Glomerular endothelial cell (primary cell): ENCODE results near the gene SMG1. TPM values are rescaled to one million over a fixed set of nuclear protein-coding genes. Genes with fewer than 3 reads are reported as not detected.
"Not testable (repeated sequence)": the region's sequence is repeated elsewhere in the genome, so short reads cannot be mapped to it uniquely, and the experiment has no call there.

Experiments
- DNase-seq: peaks from one replicate; pipeline ENCODE4 v3.0.0-alpha.2; 2011; ENCODE audit warnings: low read depth, low spot score; ENCODE audit errors: extremely low read depth
- total RNA-seq: library from RNA; depleted of rRNA; stranded (reverse); fragments of >200 nt; gene quantifications from 2 replicates; pipeline ENCODE4 v1.2.3, GENCODE V29; 2015

The SMG1 gene
- total RNA-seq, result 53.0 and 76.7 TPM in 2 replicates

DNA sequence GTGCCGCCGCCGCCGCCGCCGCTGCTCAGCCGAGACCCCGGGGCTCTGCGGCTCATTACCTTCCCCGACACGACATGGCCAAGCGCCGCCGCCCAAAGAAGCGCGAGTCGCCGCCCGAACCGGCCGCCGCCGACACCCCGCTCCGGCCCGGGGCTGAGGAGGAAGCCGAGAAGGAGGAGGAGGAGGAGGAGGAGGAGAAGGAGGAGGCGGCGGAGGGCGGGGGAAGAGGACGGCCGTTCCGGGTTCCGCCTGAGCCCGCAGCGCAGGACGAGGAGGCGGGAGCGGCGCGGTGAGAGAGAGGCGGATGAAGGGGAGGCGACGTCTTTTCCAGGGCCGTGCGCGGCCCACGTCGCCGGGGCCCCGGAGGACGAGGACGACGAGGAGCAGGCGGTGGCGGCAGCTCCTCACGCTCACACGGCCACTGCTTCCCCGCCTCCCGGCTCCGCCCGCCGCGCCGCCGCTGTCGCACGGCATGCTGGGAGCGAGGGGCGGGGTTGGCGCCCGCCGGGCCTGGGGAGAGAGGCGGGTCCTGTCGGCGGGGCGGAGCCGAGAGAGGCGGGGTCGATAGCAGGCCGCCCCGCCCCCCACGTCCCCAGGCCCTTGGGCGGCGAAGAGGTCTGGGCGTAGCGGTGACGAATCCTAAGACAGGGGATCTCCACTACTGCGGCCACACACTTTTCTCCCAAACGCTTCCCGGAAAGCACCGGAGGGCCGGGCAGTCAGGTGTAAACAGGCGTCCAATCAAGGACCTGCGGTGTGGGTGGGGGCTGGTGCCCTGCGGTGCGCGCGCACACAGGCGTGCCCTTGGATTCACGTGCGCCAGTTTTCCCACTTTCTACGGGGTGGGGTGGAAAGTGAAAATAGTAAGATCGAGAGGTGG lies at the start of gene SMG1:
TSS of gene SMG1 (minus strand) at position 423 of the 880 bp plus-strand sequence. CDS start at position 56, 367 bp downstream.
- DNase-seq, result peak; percentile 36

DNA sequence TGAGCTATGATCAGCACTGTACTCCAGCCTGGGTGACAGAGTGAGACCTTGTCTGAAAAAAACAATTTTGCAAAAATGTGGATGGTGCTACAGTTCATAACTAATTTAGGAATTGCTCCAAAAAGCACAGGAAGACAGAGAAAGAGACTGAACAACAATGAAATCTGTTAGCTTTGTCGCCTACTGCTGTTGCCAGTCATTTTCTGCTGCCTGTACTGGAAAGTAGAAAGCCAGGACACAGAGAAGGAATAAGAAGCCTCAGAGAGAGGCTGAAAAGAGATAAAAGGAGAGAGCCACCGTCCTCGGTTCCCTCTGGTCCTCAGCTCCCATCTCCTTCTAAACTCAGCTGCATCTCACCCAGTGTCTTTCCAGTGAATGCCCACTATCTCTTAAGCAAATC lies 48.9 kb upstream of the SMG1 start:
- no peak for DNase-seq

DNA sequence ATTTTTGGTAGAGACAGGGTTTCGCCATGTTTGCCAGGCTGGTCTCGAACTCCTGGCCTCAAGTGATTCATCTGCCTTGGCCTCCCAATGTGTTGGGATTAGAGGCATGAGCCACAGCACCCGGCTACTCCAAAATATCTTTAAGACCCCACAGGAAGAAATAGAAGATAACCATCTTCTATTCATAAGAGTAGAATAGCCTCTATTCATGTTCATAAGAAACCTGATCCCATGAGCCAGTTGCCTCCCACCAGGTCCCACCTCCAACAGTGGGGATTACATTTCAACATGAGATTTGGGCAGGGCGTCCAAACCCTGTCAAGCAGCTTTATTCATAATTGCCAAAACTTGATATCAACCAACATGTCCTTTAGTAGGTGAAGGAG lies 43.6 kb upstream of the SMG1 start:
- no peak for DNase-seq

DNA sequence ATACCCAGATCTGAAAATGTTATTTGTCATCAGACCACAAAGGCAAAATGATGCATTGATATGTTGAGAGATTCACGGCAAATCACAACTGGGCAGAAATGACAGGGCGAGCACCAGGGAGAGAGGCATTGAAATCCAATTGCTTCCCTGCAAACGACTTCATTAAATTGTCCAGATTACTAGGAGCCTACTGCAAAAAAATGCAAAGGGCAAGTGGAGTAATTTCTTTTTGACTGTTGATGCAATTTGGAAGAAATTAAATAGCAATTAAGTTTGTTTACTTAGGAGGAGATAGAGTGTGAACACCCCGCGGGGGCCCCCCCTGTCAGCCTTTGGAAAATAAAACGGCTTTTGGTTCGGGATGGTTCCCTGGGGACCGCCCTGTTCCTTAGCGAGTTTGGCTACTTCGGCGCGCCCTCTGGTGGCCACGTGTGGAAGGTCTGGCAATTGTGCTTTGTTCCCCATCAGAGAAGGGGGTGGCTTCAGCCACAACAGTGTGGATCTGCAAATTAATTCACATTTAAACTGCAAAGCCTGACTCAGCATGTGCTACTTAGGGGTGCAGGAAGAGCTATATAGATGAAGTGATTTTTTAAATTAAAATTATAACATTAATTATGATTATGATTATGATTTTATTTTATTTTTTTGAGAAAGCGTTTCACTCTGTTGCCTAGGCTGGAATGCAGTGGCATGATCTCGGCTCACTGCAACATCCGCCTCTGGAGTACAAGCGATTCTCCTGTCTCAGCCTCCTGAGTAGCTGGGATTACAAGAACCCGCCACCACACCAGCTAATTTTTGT lies 43.0 kb upstream of the SMG1 start:
- DNase-seq, result no peak

DNA sequence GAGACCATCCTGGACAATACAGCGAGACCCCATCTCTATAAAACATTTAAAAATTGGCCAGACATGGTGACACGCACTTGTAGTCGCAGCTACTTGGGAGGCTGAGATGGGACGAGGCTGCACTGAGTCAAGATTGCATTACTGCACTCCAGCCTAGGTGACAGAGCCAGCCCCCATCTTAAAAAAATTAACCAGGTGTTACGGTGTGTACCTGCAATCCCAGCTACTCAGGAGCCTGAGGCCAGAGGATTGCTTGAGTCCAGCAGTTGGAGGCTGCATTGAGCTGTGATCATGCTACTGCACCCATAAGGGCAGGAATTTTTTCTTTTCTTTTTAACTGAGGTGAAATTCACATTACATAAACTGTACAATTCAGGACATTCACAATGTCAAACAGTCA lies 40.6 kb upstream of the SMG1 start:
- no peak for DNase-seq

DNA sequence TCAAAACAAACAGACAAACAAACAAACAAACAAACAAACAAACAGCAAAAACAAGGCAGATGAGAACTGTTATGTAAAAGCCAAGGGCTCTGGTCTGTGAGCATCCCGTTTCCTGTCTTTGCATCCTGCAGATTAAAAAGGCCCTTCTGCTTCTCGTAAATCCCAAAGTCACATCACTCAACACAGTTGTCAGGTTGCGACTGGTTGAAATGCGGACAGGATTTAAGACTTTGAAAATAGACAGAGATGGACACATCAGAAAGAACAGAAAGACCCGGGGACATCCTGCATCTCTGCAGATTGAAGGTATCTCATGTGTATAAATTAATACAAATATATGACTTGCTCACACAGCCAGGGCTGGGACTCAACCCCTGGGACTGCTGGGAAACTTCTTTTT lies 39.3 kb upstream of the SMG1 start:
- DNase-seq, result no peak

DNA sequence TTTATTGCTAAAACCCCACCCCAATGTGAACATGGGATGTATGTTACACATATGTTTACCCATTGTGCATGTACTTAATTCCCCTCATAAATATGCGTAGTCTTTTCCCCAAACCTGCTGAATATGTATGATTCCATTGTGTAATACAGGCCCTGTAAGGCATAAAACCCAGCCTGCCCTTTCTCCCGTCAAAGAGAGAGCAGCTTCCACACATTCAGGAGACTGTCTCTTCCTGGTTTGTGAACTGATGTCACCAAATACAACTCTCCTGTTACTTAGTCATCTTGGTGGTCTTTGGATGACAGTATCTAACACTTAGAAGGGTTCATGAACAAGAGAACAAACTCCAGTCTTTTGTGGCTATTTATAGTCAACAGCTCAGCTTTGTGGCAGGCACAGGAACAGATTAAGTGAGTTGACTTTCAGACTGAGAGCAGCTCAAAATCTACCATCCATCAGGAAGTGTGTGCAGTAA lies 32.9 kb upstream of the SMG1 start:
- no peak for DNase-seq

DNA sequence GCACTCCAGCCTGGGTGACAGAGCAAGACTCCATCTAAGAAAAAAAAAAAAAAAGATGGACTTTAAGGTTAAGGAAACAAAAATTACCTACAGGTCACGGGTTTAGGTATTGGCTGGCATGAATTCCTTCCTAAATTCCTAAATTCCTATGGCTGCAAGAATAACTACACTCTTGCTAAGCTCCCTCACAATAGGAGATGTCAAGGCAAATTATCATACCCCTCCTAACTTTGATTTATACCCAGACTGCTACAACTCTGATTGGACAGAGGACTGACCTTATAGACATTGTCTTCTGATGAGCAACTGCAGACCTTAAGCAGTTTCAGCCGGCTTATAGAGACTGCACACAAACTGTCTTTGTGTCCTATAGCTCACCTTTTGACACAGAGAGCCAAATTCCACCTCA lies 32.4 kb upstream of the SMG1 start:
- DNase-seq, result no peak

DNA sequence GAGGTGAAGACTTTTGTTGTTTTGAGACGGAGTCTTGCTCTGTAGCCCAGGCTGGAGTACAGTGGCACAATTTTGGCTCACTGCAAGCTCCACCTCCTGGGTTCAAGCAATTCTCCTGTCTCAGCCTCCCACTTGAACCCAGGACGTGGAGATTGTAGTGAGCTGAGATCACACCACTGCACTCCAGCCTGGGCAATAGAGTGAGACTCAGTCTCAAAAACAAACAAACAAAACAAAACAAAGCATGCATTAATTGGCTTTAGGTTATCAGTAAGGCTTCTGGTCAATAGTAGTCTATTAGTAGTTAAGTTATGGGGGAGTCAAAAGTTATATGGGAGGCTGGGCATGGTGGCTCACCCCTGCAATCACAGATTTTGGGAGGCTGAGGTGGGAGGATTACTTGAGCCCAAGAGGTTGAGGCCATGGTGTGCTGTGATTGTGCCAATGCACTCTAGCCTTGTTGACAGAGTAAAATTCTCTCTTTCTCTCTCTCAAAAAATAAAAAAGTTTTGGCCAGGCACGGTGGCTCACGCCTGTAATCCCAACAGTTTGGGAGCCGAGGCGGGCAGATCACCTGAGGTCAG lies 30.5 kb upstream of the SMG1 start:
- DNase-seq, result not testable (repeated sequence)

DNA sequence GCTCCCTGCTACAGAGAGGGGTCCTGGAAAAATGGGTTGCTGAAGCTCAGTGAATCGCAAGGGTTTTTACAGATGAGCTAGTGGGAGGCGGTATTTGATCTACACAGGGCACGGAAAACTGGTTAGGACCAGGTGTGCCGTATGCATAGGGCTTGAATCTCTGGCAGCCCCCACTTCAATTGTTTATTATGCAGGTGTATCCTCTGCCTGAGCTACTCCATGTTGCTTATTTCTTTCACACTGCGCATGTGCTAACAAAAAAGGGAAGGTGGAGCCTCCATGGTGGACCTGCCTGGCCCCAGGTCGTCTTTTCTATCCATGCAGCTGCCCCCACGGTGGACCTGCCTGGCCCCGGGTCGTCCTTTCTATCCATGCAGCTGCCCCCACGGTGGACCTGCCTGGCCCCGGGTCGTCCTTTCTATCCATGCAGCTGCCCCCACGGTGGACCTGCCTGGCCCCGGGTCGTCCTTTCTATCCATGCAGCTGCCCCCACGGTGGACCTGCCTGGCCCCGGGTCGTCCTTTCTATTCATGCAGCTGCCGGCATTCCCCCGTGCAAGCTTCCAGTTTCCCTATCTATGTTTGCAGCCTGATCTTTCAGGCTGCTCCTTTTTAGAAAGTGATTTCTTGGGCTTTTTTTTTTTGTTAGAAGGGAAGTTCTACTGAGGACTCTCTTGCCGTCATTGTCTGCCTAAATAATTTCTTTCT lies 29.8 kb upstream of the SMG1 start:
- not testable (repeated sequence) for DNase-seq

DNA sequence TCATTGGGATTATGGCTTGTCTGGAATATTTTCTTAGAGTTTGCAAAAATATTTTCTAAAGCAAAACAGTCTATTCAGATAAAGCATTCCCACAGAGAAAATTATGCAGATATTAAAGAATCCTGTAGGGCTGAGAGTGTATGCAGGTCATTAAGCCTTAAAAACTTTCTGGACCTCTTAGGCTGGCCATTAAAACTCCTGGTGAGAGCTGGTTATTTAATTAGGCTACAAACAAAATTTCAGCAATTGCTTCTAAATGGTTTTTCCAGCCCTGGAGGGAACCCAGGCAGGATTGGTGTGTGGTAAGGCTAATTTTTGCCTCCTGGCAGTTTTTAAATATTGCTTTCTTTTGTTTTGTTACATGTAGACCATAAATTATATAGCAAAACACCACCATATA lies 27.3 kb upstream of the SMG1 start:
- DNase-seq, result no peak

DNA sequence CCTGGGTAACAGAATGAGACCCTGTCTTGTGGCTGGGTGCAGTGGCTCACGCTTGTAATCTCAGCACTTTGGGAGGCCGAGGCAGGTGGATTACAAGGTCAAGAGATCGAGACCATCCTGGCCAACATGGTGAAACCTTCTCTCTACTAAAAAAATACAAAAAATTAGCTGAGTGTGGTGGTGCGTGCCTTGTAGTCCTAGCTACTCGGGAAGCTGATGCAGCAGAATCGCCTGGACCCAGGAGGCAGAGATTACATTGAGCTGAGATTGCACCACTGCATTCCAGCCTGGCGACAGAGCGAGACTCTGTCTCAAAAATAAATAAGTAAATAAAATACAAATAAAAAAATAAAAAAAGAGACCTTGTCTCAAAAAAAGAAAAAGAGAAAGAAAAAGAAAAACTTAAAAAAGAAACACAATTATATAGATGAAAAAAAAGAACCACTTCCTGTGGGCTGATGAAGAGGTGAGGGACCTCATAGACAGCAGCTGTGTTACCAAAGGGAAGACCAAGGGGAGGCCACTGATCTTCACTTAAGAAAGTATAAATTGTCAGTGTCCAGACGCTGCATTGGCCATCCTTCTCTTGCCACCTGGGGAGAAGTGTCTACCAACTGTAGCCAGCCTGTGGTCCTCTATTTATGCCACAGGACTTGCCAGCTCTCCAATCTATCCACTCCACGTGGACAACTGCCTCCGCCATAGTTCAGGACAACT lies 24.4 kb upstream of the SMG1 start:
- DNase-seq, result no peak

DNA sequence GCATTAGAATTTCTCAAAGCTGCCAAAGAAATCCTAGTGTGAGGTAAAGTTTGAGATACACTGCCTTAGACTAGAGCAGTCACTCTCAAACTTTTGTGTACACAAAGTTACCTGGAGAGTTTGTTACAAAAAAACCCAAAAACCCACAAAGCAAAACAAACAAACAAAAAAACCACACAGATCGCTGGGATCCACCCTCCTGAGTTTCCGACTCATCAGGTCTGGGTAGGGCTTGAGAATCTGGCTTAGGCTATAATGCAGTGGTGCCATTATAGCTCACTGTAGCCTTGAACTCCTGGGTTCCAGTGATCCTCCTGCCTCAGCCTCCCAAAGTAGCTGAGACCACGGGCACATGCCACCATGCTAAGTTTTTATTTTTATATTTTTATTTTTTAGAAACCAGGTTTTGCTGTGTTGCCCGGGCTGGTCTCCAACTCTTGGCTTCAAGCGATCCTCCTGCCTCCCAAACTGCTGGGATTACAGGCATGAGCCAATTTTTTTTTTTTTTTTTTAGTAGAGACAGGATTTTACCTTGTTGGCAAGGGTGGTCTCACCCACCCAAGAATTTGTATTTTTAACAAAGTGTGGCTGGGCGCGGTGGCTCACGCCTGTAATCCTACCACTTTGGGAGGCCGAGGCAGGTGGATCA lies 22.3 kb upstream of the SMG1 start:
- DNase-seq, result no peak

DNA sequence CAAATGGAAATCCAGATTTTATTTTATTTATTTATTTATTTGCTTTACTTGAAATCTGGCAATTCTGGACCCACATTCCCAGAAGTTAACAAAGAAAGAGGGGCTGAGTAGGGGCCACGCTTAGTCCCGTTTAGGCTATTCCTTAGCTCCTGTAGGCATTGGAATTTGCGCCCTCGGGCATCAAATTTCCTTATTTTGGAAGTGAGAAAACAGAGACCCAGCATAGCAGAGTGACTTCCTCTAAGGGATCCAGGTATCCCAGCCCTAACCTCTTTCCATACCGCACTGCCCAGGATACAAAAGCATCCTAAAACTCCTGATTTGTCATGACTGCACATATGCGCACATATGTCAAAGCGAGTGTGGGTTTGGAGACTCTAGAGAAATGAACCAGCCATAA lies 19.0 kb upstream of the SMG1 start:
- no peak for DNase-seq

DNA sequence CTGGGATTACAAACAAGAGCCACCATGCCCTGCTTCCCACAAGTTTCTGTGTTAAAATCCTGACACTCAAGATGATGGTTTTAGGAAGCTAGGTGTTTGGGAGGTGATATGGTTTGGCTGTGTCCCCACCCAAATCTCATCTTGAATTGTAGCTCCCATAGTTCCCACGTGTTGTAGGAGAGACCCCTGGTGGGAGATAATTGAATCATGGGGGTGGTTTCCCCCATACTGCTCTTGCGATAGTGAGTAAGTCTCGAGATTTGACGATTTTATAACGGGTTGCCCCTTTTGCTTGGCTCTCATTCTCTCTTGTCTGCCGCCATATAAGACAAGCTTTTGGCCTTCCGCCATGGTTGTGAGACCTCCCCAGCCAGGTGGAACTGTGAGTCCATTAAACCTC lies 17.2 kb upstream of the SMG1 start:
- DNase-seq, result no peak

DNA sequence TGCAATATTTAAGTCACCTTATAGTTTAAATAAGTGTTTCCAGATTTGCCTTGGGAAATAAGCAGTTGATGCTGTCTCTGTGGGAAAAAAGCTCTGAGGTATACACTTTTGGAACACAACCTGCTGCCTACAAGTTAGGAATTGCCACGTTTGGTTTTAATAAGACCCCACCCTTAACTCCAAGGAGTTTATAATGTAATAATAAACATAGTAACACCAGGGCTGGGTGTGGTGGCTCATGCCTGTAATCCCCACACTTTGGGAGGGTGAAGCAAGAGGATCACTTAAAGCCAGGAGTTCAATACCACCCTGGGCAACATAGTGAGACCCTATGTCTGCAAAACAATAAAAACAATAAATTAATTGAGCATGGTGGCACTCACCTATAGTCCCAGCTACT lies 15.9 kb upstream of the SMG1 start:
- DNase-seq, result no peak

DNA sequence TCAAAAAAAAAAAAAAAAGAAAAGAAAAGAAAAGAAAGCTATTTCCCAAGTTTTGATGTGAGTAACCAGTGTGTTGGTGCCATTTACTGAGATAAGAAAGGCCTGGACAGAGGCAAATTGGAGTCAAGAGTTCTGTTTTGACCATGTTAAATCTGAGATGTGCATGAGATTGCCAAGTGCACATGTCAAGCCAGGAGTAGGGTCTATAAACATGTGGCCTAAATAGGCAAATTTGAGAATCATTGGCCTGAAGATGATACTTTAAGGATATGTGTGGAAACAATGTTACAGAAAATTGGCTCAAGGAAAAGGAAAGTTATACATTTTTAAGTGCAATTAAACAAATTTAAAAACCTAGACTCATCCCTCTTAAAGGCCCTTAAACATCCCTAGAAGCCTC lies 15.3 kb upstream of the SMG1 start:
- DNase-seq, result no peak

DNA sequence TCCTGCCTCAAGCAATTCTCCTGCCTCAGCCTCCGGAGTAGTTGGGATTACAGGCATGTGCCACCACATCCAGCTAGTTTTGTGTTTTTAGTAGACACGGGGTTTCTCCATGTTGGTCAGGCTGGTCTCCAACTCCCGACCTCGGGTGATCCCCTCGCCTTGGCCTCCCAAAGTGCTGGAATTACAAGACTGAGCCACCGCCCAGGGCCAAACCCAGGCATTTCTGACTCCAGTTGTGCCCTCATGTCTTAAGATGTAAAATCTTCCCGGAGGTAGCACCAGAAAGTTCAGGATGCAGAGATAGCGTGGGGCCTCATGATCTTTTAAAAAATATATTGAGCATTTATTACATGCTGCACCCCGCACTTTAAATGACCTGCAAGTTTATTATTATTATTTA lies 12.8 kb upstream of the SMG1 start:
- no peak for DNase-seq

DNA sequence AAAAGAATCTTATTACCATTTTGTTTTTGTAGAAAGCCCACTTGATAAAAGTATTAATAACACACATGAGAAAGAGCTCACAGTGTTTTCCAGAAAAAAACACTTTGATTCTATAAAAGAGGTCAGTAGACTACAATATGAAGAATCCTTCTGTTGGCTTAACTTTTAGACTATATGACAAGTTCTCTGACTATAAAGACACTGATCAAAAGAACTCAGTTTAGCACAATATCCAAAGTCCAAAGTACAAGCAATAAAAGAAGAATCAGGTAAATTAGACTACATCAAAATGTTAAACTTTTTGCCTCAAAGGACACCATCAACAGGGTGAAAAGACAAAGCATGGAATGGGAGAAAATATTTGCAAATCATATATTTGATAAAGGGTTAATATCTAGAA lies 11.2 kb upstream of the SMG1 start:
- no peak for DNase-seq
